B cell (primary cell): ENCODE data around the gene THSD7B. TPM values are rescaled to one million over a fixed set of nuclear protein-coding genes. Genes with fewer than 3 reads are reported as not detected.

ENCODE experiments used
- ATAC-seq: fragments of 200-7000 bp; cut with Tn5 transposase; one replicate; pipeline ENCODE4 v1.10.0; 2021; ENCODE audit warnings: low read depth, mild to moderate bottlenecking, moderate number of reproducible peaks, moderate library complexity
- CTCF ChIA-PET: fragments of 350-600 bp; sonication (Branson Sonifier 250); formaldehyde crosslinking; loops from one replicate; lab custom pipeline; 2021; ENCODE audit warnings: antibody characterized with exemption, inconsistent platforms; lab: Charles Lee
- POLR2A ChIA-PET: fragments of 350-600 bp; sonication (Branson Sonifier 250); formaldehyde crosslinking; loops from one replicate; lab custom pipeline; 2021; ENCODE audit warnings: antibody characterized with exemption; lab: Charles Lee
- DNase-seq: peaks from one replicate; pipeline ENCODE4 v3.0.0; 2013
- H2AFZ ChIP-seq: 2 replicates; pipeline ENCODE4 v1.6.1; 2012; ENCODE audit warnings: mild to moderate bottlenecking, low read depth, low read length; ENCODE audit not compliant: insufficient read depth, poor library complexity, severe bottlenecking
- H3K27ac ChIP-seq, 2 donors: 1 replicate in 1 of 2; 2 replicates in 1 of 2; pipeline ENCODE4 v1.5.1; 2012 to 2013; ENCODE audit warnings: low read length in 2 of 2, mild to moderate bottlenecking in 2 of 2, moderate library complexity in 1 of 2
- H3K27me3 ChIP-seq, 4 experiments: fragments of 200-600 bp in 1 of 4; sonication (generic) in 1 of 4; replicated peaks in 1 of 4; 1 replicate in 2 of 4; 2 replicates in 2 of 4; pipeline versions ENCODE4 v1.6.1 to v1.7.0; 2013 to 2016; ENCODE audit warnings: low read length in 3 of 4, mild to moderate bottlenecking in 2 of 4, mixed read lengths in 1 of 4, moderate library complexity in 1 of 4; ENCODE audit not compliant: insufficient read depth in 4 of 4, control insufficient read depth in 3 of 4; ENCODE audit errors: control extremely low read depth in 1 of 4
- H3K36me3 ChIP-seq, 2 experiments: replicated peaks in 1 of 2; 1 replicate in 1 of 2; 2 replicates in 1 of 2; pipeline versions ENCODE4 v1.6.1 to v1.7.1; 2013; ENCODE audit warnings: low read length in 1 of 2; ENCODE audit not compliant: insufficient read depth in 2 of 2, control insufficient read depth in 1 of 2; ENCODE audit errors: control extremely low read depth in 1 of 2, extremely low read depth in 1 of 2
- H3K4me1 ChIP-seq, 2 donors: fragments of 200-600 bp in 1 of 2; sonication (generic) in 1 of 2; 1 replicate in 1 of 2; 2 replicates in 1 of 2; pipeline versions ENCODE4 v1.5.1 to v1.6.1; 2013 to 2017; ENCODE audit warnings: low read length in 2 of 2; ENCODE audit not compliant: control insufficient read depth in 2 of 2, insufficient read depth in 2 of 2
- H3K4me2 ChIP-seq: replicated peaks from 2 replicates; pipeline ENCODE3; 2012; ENCODE audit warnings: mild to moderate bottlenecking, low read depth, low read length; ENCODE audit not compliant: poor library complexity, severe bottlenecking
- H3K4me3 ChIP-seq, 5 experiments: fragments of 200-600 bp in 1 of 5; sonication (generic) in 1 of 5; 1 replicate in 3 of 5; 2 replicates in 2 of 5; pipeline versions ENCODE4 v1.5.1 to v1.7.0; 2011 to 2016; ENCODE audit warnings: low read length in 4 of 5, mild to moderate bottlenecking in 4 of 5, low read depth in 2 of 5, control low read depth in 1 of 5, moderate library complexity in 1 of 5; ENCODE audit not compliant: insufficient read depth in 1 of 5; ENCODE audit errors: control extremely low read depth in 1 of 5, extremely low read depth in 1 of 5
- H3K79me2 ChIP-seq: fragments of 200-600 bp; sonication (generic); one replicate; pipeline ENCODE4 v1.6.0; 2016; ENCODE audit warnings: low read length; ENCODE audit not compliant: control insufficient read depth, insufficient read depth
- H3K9ac ChIP-seq: fragments of 200-600 bp; sonication (generic); 2 replicates; pipeline ENCODE4 v1.6.1; 2017; ENCODE audit warnings: mild to moderate bottlenecking, low read length, moderate library complexity
- H3K9me3 ChIP-seq, 3 donors: one replicate each; pipeline versions ENCODE4 v1.6.1 to v1.7.1; 2013; ENCODE audit warnings: low read length in 2 of 3; ENCODE audit not compliant: control insufficient read depth in 2 of 3, insufficient read depth in 1 of 3; ENCODE audit errors: control extremely low read depth in 1 of 3
- H4K20me1 ChIP-seq: 2 replicates; pipeline ENCODE4 v1.6.0; 2012; ENCODE audit warnings: mild to moderate bottlenecking, low read length; ENCODE audit not compliant: insufficient read depth, control insufficient read depth, poor library complexity, severe bottlenecking
- H3K27ac Mint-ChIP-seq: one replicate; pipeline ENCODE4 v1.8.0; 2021; ENCODE audit warnings: mixed read lengths
- H3K27me3 Mint-ChIP-seq: one replicate; pipeline ENCODE4 v1.8.0; 2021; ENCODE audit warnings: mixed read lengths
- H3K4me1 Mint-ChIP-seq: one replicate; pipeline ENCODE4 v1.8.0; 2021; ENCODE audit warnings: mixed read lengths
- H3K4me3 Mint-ChIP-seq: one replicate; pipeline ENCODE4 v1.8.0; 2021; ENCODE audit warnings: mixed read lengths
- H3K9me3 Mint-ChIP-seq: one replicate; pipeline ENCODE4 v1.8.0; 2022; ENCODE audit warnings: mixed read lengths; ENCODE audit not compliant: insufficient read depth
- EZH2 ChIP-seq: IDR thresholded peaks from 2 replicates; pipeline ENCODE4 v1.6.1; 2012; ENCODE audit warnings: borderline replicate concordance, low read depth, mild to moderate bottlenecking, moderate library complexity, low read length; ENCODE audit not compliant: insufficient read depth, poor library complexity, severe bottlenecking
- WGBS: methylation state at CpG from one replicate; pipeline ENCODE4 v1.1.5; 2013; ENCODE audit warnings: missing lambda C conversion rate; ENCODE audit not compliant: insufficient coverage; 5-methylcytosine and 5-hydroxymethylcytosine counted together
- intact Hi-C: fragments of 100-400 bp; cut with micrococcal nuclease; formaldehyde crosslinking; loops from one replicate; pipeline ENCODE4 v1.10.0; 2022
- polyA plus RNA-seq: library from polyadenylated mRNA; depleted of rRNA; stranded (reverse); fragments of >200 nt; gene quantifications from 2 replicates; pipeline ENCODE4 v1.2.3, GENCODE V29; 2012
- total RNA-seq, 2 donors: library from RNA; stranded (reverse); fragments of 120-200 nt in 1 of 2; gene quantifications; 1 replicate in 1 of 2; 2 replicates in 1 of 2; pipeline versions ENCODE4 v1.2.3 to v1.2.4, GENCODE V29; 2013 to 2022
- TF ChIP-seq, protein P1 (sequence below): fragments of 200-600 bp; IDR thresholded peaks from one replicate; pipeline ENCODE4 v1.8.0; 2022; ENCODE audit warnings: antibody characterized with exemption, mild to moderate bottlenecking

THSD7B gene
- total and polyA plus RNA-seq, 2 donors (not counting 1 experiment from before 2014, with no cell fraction given) = 0.76 TPM; not detected in 1

DNA sequence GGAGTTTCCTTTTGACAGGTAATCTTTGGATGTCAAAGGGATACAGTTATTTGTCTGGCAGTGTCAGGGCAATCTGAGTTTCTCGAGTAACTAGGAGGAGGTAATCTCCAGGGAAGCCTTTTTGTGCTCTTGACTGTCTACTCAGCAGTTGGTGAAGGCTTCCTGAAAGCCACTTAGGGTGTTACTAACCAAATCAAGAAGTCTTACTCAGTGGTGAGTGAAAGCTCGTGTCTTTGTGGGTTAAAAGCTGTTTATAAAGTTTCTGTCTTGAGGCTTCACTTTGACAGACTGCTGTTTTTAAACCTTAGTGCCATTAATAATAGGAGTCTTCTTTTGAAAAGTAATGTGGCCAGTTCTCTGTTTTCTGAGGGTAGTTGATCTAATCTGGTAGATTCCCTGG is 1.7 kb downstream of the THSD7B start:
- DNase-seq (no peak), ATAC-seq (no peak)
- no peak overlapping the region for H3K27ac Mint-ChIP-seq
- no peak overlapping the region for H3K4me3 Mint-ChIP-seq
- no peaks in the 10 kb centered on the region for H4K20me1 ChIP-seq
- no peak overlapping the region for H2AFZ ChIP-seq
- no peak overlapping the region for H3K4me3 ChIP-seq
- H3K79me2 ChIP-seq = no peaks in the 10 kb centered on the region
- POLR2A ChIA-PET = no interaction called here
- peaks cover 0 to 5% of the 10 kb centered on the region in 2 donors for H3K4me1 ChIP-seq
- WGBS = 31% methylated on average over 2 of the region's 2 CpGs
- H3K27me3 Mint-ChIP-seq = peaks cover 63% of the 10 kb centered on the region
- no peak overlapping the region for H3K9ac ChIP-seq
- intact Hi-C loops = no loop called here
- H3K36me3 ChIP-seq = no peaks in the 10 kb centered on the region
- H3K27ac ChIP-seq = no peak overlapping the region
- peaks cover 3% of the 10 kb centered on the region for H3K9me3 Mint-ChIP-seq
- H3K9me3 ChIP-seq = peaks cover 0 to 14% (median 0%) of the 10 kb centered on the region in 3 donors
- no peak for TF ChIP-seq EZH2
- TF ChIP-seq, protein P1, sequence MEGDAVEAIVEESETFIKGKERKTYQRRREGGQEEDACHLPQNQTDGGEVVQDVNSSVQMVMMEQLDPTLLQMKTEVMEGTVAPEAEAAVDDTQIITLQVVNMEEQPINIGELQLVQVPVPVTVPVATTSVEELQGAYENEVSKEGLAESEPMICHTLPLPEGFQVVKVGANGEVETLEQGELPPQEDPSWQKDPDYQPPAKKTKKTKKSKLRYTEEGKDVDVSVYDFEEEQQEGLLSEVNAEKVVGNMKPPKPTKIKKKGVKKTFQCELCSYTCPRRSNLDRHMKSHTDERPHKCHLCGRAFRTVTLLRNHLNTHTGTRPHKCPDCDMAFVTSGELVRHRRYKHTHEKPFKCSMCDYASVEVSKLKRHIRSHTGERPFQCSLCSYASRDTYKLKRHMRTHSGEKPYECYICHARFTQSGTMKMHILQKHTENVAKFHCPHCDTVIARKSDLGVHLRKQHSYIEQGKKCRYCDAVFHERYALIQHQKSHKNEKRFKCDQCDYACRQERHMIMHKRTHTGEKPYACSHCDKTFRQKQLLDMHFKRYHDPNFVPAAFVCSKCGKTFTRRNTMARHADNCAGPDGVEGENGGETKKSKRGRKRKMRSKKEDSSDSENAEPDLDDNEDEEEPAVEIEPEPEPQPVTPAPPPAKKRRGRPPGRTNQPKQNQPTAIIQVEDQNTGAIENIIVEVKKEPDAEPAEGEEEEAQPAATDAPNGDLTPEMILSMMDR = no peak
- CTCF ChIA-PET = no interaction called here
- no peak overlapping the region for H3K4me2 ChIP-seq
- peaks cover 11% of the 10 kb centered on the region for H3K4me1 Mint-ChIP-seq
- H3K27me3 ChIP-seq = peaks cover 0 to 31% (median 14%) of the 10 kb centered on the region in 4 experiments

DNA sequence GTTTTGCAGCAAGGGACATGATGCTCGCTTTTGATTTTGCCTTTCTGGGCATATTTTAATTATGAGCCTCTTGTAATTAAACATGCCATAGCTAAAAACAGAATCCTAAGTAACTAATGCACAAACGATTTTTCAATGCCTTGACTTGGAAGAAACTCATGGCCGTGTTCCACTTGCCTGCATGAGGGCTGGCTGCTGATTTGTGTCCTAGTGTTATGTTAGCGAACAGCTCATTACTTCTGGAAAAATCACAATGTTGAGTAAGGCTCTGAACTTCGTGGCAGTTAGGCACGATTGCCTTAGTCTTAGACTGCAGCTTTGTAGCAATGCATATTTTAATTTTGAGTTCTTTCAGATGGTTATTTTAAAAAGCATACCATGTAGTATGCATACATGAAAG is 4.5 kb downstream of the THSD7B start:
- ATAC-seq (no peak), DNase-seq (no peak)
- H3K27ac ChIP-seq = no peak overlapping the region
- H3K36me3 ChIP-seq = no peaks in the 10 kb centered on the region
- WGBS = 90% methylated on average over 5 of the region's 6 CpGs
- Mint-ChIP-seq H3K27ac (no peak overlapping the region), H3K27me3 (peaks cover 35% of the 10 kb centered on the region), H3K9me3 (peaks cover 3% of the 10 kb centered on the region), H3K4me3 (no peak overlapping the region), H3K4me1 (peaks cover 6% of the 10 kb centered on the region)
- H3K4me3 ChIP-seq = no peak overlapping the region
- CTCF ChIA-PET = no interaction called here
- H3K9me3 ChIP-seq = peaks cover 0 to 7% (median 0%) of the 10 kb centered on the region in 3 donors
- POLR2A ChIA-PET = no interaction called here
- peaks cover 0 to 2% of the 10 kb centered on the region in 2 donors for H3K4me1 ChIP-seq
- TF ChIP-seq, protein P1 = no peak
- no peak for TF ChIP-seq EZH2
- H3K27me3 ChIP-seq = peaks cover 0 to 18% (median 9%) of the 10 kb centered on the region in 4 experiments
- no peaks in the 10 kb centered on the region for H4K20me1 ChIP-seq
- H3K9ac ChIP-seq = no peak overlapping the region
- no peaks in the 10 kb centered on the region for H3K79me2 ChIP-seq
- H3K4me2 ChIP-seq = no peak overlapping the region
- no peak overlapping the region for H2AFZ ChIP-seq
- intact Hi-C loops = no loop called here
